ENCODE results near the gene MEI1. TPM values are rescaled to one million over a fixed set of nuclear protein-coding genes. Genes with fewer than 3 reads are reported as not detected.

The MEI1 gene
- total RNA-seq, 1 donor from 2014 or later: 0.51 TPM

- DNase-seq: no peak
Measured at GRCh38 chr22:41842996-41843970, 144.0 kb downstream of the MEI1 start.

GRCh38 chr22:41844036-41844435 is 144.7 kb downstream of the MEI1 start:
- no peak for DNase-seq

- no peak for DNase-seq
Measured at GRCh38 chr22:41844513-41844912, 145.2 kb downstream of the MEI1 start.

- no peak for DNase-seq
Measured at GRCh38 chr22:41845380-41846267, 146.3 kb downstream of the MEI1 start.

- DNase-seq: no peak
Measured at GRCh38 chr22:41846268-41846987, 147.1 kb downstream of the MEI1 start.

- DNase-seq: no peak
Measured at GRCh38 chr22:41847300-41847699, 148.0 kb downstream of the MEI1 start.

GRCh38 chr22:41848468-41848867 is 149.2 kb downstream of the MEI1 start:
- DNase-seq: no peak

Other genes with a start within 250 kb of the MEI1 start
- gene PHF5A, start 230.8 kb upstream of the MEI1 start, total RNA-seq: 63.8 and 76.2 TPM in 2 replicates
- 75.0 and 114 TPM in 2 replicates for gene ACO2, start 230.4 kb upstream of the MEI1 start, total RNA-seq
- gene POLR3H, start 155.0 kb upstream of the MEI1 start, total RNA-seq: 11.7 and 20.3 TPM in 2 replicates
- gene CSDC2, start 138.5 kb upstream of the MEI1 start, total RNA-seq: not detected in 2 replicates
- 2.3 and 3.6 TPM in 2 replicates for gene PMM1, start 109.7 kb upstream of the MEI1 start, total RNA-seq
- gene DESI1, start 78.5 kb upstream of the MEI1 start, total RNA-seq: 16.5 and 26.7 TPM in 2 replicates
- 343 and 459 TPM in 2 replicates for gene XRCC6, start 78.2 kb upstream of the MEI1 start, total RNA-seq
- 74.9 and 77.6 TPM in 2 replicates for gene SNU13, start 10.6 kb upstream of the MEI1 start, total RNA-seq
- gene CCDC134, start 101.2 kb downstream of the MEI1 start, total RNA-seq: 6.1 and 6.3 TPM in 2 replicates
- gene SREBF2, start 133.6 kb downstream of the MEI1 start, total RNA-seq: 46.3 and 110 TPM in 2 replicates
- gene SHISA8, start 215.6 kb downstream of the MEI1 start, total RNA-seq: not detected in 2 replicates
- gene TNFRSF13C, start 227.3 kb downstream of the MEI1 start, total RNA-seq: not detected in 2 replicates
- 13.1 and 34.2 TPM in 2 replicates for gene CENPM, start 247.6 kb downstream of the MEI1 start, total RNA-seq